PC-3 (cell line): ENCODE data around the gene SPNS3. TPM values are rescaled to one million over a fixed set of nuclear protein-coding genes. Genes with fewer than 3 reads are reported as not detected.

Experiments
- ATAC-seq: fragments of 200-7000 bp; cut with Tn5 transposase; 2 replicates; pipeline ENCODE4 v1.9.1; 2020; ENCODE audit warnings: mild to moderate bottlenecking, moderate library complexity
- BruUV-seq: library from RNA; stranded (reverse); fragments of 400-500 nt; replicated peaks from 2 replicates; lab custom pipeline; 2021; lab: Mats Ljungman, UMichigan
- CTCF ChIA-PET: fragments of 300-600 bp; sonication (Branson Sonifier 250); formaldehyde crosslinking; loops from one replicate; lab custom pipeline; 2022; ENCODE audit warnings: antibody characterized with exemption; lab: Charles Lee
- POLR2A ChIA-PET: fragments of 300-600 bp; sonication (Branson Sonifier 250); formaldehyde crosslinking; loops from one replicate; lab custom pipeline; 2022; ENCODE audit warnings: antibody characterized with exemption; ENCODE audit not compliant: unreplicated experiment; lab: Charles Lee
- DNase-seq: peaks from one replicate; pipeline ENCODE4 v3.0.0-alpha.2; 2015
- H2AFZ ChIP-seq: fragments of 300-600 bp; sonication (generic); 2 replicates; pipeline ENCODE4 v1.6.0; 2016; ENCODE audit warnings: antibody characterized with exemption, low read length
- H3F3A ChIP-seq: fragments of 300-600 bp; sonication (generic); one replicate; pipeline ENCODE4 v1.6.0; 2017; ENCODE audit warnings: antibody characterized with exemption, low read length, control low read depth, mild to moderate bottlenecking; ENCODE audit not compliant: unreplicated experiment
- H3K27ac ChIP-seq: fragments of 300-600 bp; sonication (generic); 2 replicates; pipeline ENCODE4 v1.5.1; 2016; ENCODE audit warnings: mild to moderate bottlenecking, low read length
- H3K27me3 ChIP-seq: fragments of 300-600 bp; sonication (generic); 2 replicates; pipeline ENCODE4 v1.6.1; 2016; ENCODE audit warnings: low read length, mixed read lengths
- H3K36me3 ChIP-seq: fragments of 300-600 bp; sonication (generic); 2 replicates; pipeline ENCODE4 v1.6.1; 2016; ENCODE audit warnings: low read depth, mixed run types, low read length, mixed read lengths
- H3K4me1 ChIP-seq: fragments of 300-600 bp; sonication (generic); 2 replicates; pipeline ENCODE4 v1.5.1; 2016; ENCODE audit warnings: low read length; ENCODE audit not compliant: insufficient read depth
- H3K4me2 ChIP-seq: fragments of 300-600 bp; sonication (generic); 2 replicates; pipeline ENCODE4 v1.6.0; 2016; ENCODE audit warnings: low read length
- H3K4me3 ChIP-seq: fragments of 300-600 bp; sonication (generic); 2 replicates; pipeline ENCODE4 v1.5.1; 2016; ENCODE audit warnings: mild to moderate bottlenecking, low read length, mixed read lengths
- H3K79me2 ChIP-seq: fragments of 300-600 bp; sonication (generic); 2 replicates; pipeline ENCODE4 v1.6.1; 2017; ENCODE audit warnings: low read length, mixed read lengths
- H3K9ac ChIP-seq: fragments of 300-600 bp; sonication (generic); 2 replicates; pipeline ENCODE4 v1.6.0; 2016; ENCODE audit warnings: mild to moderate bottlenecking, low read length
- H3K9me2 ChIP-seq: fragments of 300-600 bp; sonication (generic); replicated peaks from 2 replicates; pipeline ENCODE4 v1.6.1; 2016; ENCODE audit warnings: mixed run types, low read length, mixed read lengths
- H3K9me3 ChIP-seq: fragments of 300-600 bp; sonication (generic); 2 replicates; pipeline ENCODE4 v1.6.1; 2016; ENCODE audit warnings: low read length, mixed read lengths
- H4K20me1 ChIP-seq: fragments of 300-600 bp; sonication (generic); 2 replicates; pipeline ENCODE4 v1.6.1; 2016; ENCODE audit warnings: low read length, mixed read lengths
- CTCF ChIP-seq: fragments of 300-600 bp; sonication (generic); conservative IDR thresholded peaks from 2 replicates; pipeline ENCODE4 v1.5.1; 2017; ENCODE audit warnings: antibody characterized with exemption, low read depth, mild to moderate bottlenecking, low read length
- EZH2 ChIP-seq: fragments of 300-600 bp; sonication (generic); IDR thresholded peaks from one replicate; pipeline ENCODE4 v1.6.1; 2017; ENCODE audit warnings: antibody characterized with exemption, mild to moderate bottlenecking, low read length; ENCODE audit not compliant: unreplicated experiment
- EZH2phosphoT487 ChIP-seq: fragments of 300-600 bp; sonication (generic); IDR thresholded peaks from 2 replicates; pipeline ENCODE4 v1.6.1; 2018; ENCODE audit warnings: mild to moderate bottlenecking, antibody characterized with exemption, low read length, borderline replicate concordance
- intact Hi-C: fragments of 100-400 bp; cut with micrococcal nuclease; formaldehyde crosslinking; loops from 2 replicates; pipeline ENCODE4 v1.9.0; 2023
- total RNA-seq: library from RNA; depleted of rRNA; stranded (reverse); fragments of >200 nt; gene quantifications from 2 replicates; pipeline ENCODE4 v1.2.3, GENCODE V29; 2014

The SPNS3 gene
- total RNA-seq, 1 experiment from 2014 or later: 0.69 TPM

GRCh38 chr17:4506175-4506813 lies 72.6 kb downstream of the SPNS3 start:
- Histone ChIP-seq H3K4me1 (peaks cover 17% of the 10 kb centered on the region), H3K9me2 (no peaks in the 10 kb centered on the region), H3K4me2 (no peak overlapping the region), H3K9ac (no peak overlapping the region), H3K27me3 (no peaks in the 10 kb centered on the region), H3K4me3 (no peak overlapping the region), H3K79me2 (no peaks in the 10 kb centered on the region), H3K9me3 (no peaks in the 10 kb centered on the region), H3F3A (no peaks in the 10 kb centered on the region), H2AFZ (no peak overlapping the region), H3K36me3 (no peaks in the 10 kb centered on the region), H3K27ac (no peak overlapping the region), H4K20me1 (no peaks in the 10 kb centered on the region)
- DNase-seq: no peak
- intact Hi-C loops: no loop called here
- no TSS peak for BruUV-seq
- ATAC-seq: no peak
- CTCF ChIA-PET: no interaction called here
- TF ChIP-seq EZH2 (no peak), EZH2phosphoT487 (no peak), CTCF (no peak)
- POLR2A ChIA-PET: no interaction called here

DNA sequence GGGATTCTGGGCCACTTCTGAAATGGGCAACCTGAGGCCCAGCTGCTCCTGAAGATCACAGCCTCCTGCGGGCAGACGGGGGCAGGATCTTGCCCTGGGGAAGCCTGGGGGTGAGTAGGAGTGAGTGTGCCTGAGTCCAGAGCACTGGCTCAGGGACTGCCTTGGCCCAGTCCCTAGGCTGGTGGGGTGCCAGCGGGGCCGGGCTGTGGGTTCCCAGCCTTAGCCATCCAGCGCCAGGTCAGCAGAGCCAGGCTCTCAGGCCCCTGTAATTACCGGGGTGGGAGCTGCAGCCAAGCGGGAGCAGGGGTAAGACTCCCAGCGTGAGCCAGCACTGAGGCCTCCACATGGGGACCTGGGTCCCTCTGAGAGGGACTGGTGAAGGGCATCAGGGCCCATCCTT lies 73.2 kb downstream of the SPNS3 start:
- intact Hi-C loops: no loop called here
- H3K9me2 ChIP-seq: no peaks in the 10 kb centered on the region
- CTCF ChIA-PET: no interaction called here
- no peaks in the 10 kb centered on the region for H3K9me3 ChIP-seq
- ATAC-seq (no peak), DNase-seq (no peak)
- H2AFZ ChIP-seq: no peak overlapping the region
- H3K27me3 ChIP-seq: no peaks in the 10 kb centered on the region
- H3K4me2 ChIP-seq: no peak overlapping the region
- BruUV-seq: no TSS peak
- no peak overlapping the region for H3K4me3 ChIP-seq
- no peaks in the 10 kb centered on the region for H4K20me1 ChIP-seq
- H3F3A ChIP-seq: no peaks in the 10 kb centered on the region
- H3K79me2 ChIP-seq: no peaks in the 10 kb centered on the region
- POLR2A ChIA-PET: no interaction called here
- H3K36me3 ChIP-seq: no peaks in the 10 kb centered on the region
- no peak for TF ChIP-seq EZH2
- TF ChIP-seq EZH2phosphoT487: no peak
- no peak for TF ChIP-seq CTCF
- H3K27ac ChIP-seq: no peak overlapping the region
- H3K9ac ChIP-seq: no peak overlapping the region
- peaks cover 17% of the 10 kb centered on the region for H3K4me1 ChIP-seq

DNA sequence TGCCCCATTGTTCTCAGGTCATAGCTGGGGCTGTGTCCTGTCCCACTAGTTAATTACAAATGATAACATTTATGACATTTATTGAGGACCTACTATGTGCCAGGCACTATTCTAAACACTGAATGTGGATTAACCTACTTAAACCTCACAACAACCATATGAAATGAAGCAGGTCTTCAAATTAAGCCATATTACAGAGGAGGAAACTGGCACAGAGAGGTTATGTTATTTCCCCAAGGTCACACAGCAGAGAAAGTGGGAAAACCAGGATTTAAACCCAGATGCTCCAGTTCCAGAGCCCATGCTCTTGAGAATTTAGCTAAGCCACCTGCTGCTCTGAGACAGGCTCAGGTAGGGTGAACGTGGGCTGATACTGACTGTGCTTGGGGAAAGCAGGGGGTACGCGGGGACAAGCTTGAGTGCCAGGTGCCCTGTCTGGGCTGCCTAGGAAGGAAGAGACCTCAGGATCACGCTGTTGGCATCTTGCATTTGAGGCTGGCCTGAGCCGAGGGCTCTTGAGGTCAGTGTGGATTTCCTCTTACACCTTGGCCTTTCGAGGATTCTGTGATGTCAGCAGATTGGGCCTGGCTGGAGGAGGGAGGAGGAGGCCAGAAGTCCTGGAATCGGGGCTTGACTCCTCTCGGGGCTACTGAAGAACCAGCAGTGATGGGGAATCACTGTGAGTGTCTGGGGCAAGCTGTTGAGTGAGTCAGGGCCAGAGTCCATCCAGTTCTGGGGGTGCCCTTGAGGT lies 73.8 kb downstream of the SPNS3 start:
- ChIA-PET POLR2A (no interaction called here), CTCF (no interaction called here)
- H3K4me3 ChIP-seq: no peak overlapping the region
- TF ChIP-seq EZH2phosphoT487: no peak
- TF ChIP-seq EZH2: no peak
- TF ChIP-seq CTCF: no peak
- H4K20me1 ChIP-seq: no peaks in the 10 kb centered on the region
- ATAC-seq (no peak), DNase-seq (no peak)
- H3K9me2 ChIP-seq: no peaks in the 10 kb centered on the region
- H3F3A ChIP-seq: no peaks in the 10 kb centered on the region
- no peaks in the 10 kb centered on the region for H3K79me2 ChIP-seq
- H3K9ac ChIP-seq: no peak overlapping the region
- H3K27me3 ChIP-seq: no peaks in the 10 kb centered on the region
- no peak overlapping the region for H3K27ac ChIP-seq
- no TSS peak for BruUV-seq
- H2AFZ ChIP-seq: no peak overlapping the region
- H3K4me1 ChIP-seq: peaks cover 17% of the 10 kb centered on the region
- H3K4me2 ChIP-seq: no peak overlapping the region
- intact Hi-C loops: no loop called here
- no peaks in the 10 kb centered on the region for H3K9me3 ChIP-seq
- H3K36me3 ChIP-seq: no peaks in the 10 kb centered on the region
